ENCODE measurements around the gene COX6A2. TPM values are rescaled to one million over a fixed set of nuclear protein-coding genes. Genes with fewer than 3 reads are reported as not detected.

Gene COX6A2
- total RNA-seq, 1 donor from 2014 or later = not detected

DNA sequence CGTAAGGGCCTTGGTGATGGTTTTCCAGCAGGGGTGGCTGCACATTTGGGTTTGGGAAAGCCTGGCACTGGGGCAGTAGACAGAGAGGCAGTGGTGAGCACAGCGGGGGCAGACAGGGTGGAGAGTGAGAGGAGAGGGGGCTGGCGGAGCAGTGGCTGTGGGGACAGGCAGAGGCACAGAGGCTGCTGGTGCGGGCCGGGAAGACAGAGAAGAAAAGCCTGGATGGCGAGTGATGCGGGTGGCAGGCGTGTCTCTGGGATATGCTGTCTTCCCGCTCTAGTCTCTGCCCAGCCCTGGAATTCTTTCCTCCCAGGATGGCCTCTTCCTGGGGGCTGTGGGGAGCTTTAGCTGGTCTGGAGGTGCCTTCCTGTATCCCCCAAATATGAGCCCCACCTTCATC lies 18.1 kb downstream of the COX6A2 start:
- DNase-seq (ENCODE audit: low spot score) = no peak

DNA sequence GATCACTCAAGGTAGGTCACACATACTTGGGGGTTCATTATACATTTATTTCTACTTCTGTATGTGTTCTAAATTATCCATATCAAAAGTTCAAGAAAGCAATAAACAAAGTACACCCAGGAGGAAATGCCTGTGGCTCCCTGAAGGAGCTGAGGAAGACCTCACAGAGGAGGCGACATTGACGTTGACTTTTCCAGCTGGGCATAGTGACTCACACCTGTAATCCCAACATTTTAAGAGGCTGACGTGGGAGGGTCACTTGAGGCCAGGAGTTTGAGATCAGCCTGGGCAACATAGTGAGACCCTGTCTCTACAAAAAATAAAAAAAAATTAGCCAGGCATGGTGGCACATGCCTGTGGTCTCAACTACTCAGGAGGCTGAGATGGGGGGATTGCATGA lies 18.7 kb downstream of the COX6A2 start:
- no peak for DNase-seq (ENCODE audit: low spot score)

DNA sequence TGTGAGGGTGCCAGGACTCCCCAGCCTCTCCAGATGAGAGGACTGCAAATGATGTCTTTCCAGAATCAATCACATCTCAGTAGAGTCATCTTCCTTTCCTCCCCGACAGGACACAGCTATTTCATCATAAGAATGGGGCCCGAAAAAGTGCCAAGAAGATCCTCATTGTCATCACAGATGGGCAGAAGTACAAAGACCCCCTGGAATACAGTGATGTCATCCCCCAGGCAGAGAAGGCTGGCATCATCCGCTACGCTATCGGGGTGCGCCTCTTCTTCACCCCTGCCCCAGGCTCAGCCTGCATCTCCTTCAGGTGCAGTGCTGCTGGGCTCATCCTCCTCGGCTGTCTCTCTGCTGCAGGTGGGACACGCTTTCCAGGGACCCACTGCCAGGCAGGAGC lies 20.8 kb downstream of the COX6A2 start:
- DNase-seq (ENCODE audit: low spot score) = no peak

DNA sequence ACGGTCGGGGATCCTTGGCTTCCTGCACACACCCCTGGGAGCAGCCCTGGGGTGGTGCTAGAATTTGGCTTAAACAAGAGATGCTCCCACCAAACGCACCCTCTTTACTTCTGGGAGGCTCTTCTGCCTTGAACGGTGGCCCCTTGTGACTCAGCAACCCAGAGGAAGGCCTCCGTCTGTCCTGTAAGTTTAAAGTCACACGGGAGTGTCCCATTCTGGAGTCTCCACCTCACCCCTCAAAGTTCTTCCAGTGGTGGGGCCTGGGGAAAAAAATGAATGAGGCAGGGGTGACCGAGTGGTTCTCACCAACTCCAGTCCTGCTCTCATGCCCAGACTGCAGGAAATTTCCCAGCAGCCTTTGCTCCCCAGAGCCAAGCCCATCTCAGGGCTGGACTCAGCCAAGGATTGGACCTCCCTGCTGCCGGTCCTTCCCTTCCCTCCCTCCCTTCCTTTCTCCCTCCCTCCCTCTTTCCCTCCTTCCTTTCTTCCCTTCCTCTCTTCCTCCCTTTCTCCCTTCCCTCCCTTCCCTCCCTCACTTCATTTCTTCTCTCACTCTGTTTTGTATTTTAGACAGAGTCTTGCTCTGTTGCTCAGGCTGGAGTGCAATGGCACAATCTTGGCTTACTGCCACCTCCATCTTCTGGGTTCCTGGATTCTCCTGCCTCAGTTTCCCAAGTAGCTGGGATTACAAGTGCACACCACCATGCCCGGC lies 23.7 kb downstream of the COX6A2 start:
- no peak for DNase-seq (ENCODE audit: low spot score)

DNA sequence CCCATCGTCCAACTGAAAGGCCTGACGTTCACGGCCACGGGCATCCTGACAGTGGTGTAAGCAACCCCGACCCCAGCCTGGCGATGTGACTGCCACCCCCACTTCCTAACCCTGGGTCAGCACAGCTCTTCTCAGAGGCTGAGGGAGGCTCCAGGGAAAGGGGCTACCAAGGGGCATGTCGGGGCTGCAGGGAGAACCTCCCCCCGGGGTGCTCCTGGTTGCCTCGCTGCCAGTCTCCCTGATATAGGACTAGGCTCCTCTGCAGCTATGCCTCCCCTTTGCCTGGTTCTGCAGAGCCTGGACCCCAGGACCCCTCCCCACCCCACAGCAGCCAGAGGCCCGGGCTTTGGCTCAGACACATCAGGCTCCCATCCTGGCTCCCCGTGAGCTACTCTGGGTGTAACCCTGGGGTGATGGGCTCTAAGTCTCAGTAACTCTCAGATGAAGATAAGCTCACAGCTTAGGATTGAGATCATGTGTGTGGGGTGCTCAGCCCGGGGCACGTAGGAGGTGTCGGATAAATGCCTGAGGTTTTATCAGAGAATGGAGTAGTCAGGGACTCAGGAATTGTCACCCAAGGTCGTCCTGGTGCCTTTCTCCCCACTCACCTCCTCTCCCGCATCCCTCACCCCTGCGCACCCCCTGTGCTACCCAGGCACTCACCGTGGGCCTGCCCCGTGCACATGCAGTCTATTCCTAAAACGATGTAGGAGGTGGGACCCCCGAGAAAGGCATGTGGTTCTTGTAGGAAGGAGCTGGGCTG lies 24.4 kb downstream of the COX6A2 start:
- no peak for DNase-seq (ENCODE audit: low spot score)

DNA sequence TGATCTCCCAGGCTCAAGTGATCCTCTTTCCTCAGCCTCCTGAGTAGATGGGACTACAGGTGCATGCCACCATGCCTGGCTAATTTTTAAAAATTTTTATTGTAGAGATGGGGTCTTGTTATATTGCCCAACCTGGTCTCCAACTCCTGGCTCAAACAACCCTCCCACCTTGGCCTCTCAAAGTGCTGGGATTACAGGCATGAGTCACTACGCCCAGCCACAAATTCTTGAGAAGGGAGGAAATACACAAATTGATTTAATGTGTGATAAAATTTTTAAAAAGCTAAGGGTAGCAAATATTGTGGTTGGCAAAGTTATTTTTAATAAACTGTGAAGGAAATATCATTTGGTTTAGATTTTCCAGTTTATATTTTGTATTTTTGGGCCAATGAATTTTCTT lies 25.5 kb downstream of the COX6A2 start:
- no peak for DNase-seq (ENCODE audit: low spot score)

DNA sequence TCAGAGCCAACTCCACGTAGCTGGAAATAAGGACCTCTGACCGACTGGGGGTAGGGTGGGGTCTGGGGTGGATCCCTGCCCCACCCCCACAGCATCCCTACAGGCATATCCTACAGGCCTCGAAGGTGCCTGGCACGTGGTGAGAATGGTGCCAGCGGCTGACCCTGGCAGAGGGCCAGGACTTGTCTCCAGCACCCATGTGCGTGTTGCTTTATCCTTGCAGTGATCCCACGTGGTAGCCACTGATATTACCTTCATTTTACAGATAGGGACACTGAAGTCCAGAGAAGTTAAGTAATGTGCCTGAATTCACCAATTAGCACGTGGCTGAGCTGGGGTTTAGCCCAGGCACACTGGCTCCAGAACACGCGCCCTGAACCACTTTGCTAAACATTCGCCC lies 26.7 kb downstream of the COX6A2 start:
- DNase-seq (ENCODE audit: low spot score) = no peak

DNA sequence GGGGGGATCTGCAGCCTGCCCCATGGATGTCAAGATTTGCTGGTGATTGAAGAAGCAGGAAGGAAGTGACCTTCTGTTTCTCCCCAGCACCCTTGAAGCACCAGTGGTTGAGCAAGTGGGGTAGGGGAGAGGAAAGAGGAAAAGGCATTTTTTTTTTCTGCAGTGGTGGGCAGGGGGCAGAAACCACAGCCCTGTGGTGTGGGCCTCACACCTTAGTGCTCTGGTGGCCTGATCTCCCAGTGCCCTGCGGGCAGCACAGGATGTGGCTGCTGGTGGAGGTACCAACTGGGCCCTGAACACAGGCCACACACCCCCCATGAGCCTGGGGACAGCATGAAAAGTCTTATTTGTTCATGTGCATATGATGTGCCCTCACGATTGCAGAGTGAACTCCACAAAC lies 28.0 kb downstream of the COX6A2 start:
- DNase-seq (ENCODE audit: low spot score) = no peak

DNA sequence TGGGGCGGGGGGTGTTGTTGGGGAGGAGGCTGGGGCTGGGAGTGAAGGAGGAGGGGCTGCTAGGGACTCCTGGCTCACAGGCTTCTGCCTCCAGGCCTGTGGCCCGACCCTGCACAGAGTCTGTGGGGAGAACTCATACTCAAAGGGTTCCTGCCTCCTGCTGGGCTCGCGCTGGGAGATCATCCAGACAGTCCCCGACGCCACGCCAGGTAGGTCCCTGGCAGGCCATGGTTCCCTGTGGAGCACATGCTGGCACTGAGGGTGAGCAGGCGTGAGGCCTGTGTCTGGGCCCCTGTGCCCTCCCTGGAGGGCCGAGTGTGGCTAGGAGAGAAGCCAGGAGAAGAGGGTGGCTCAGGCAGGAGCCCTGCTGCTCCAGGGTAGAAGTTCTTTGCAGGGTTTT lies 30.5 kb downstream of the COX6A2 start:
- no peak for DNase-seq (ENCODE audit: low spot score)

DNA sequence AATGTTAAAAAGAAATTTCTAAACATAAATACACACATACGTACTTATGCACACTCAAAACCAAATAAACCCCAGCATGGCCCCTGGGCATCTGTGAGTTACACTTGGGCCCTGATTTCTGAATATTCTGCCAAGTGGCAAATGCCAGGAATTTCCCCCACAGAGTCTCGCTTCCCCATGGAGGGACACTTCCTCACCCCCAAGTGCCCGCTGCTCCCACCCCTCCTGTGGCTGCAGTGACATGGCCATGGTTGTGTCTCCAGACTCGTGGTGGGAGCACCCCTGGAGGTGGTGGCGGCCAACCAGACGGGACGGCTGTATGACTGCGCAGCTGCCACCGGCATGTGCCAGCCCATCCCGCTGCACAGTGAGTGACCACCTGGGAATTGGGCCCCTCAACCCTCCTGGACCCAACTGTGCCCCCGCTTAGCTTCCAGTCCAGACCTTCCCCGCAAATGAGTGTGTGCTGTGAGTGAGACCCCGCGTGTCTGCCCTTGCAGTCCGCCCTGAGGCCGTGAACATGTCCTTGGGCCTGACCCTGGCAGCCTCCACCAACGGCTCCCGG lies 31.0 kb downstream of the COX6A2 start:
- no peak for DNase-seq (ENCODE audit: low spot score)

DNA sequence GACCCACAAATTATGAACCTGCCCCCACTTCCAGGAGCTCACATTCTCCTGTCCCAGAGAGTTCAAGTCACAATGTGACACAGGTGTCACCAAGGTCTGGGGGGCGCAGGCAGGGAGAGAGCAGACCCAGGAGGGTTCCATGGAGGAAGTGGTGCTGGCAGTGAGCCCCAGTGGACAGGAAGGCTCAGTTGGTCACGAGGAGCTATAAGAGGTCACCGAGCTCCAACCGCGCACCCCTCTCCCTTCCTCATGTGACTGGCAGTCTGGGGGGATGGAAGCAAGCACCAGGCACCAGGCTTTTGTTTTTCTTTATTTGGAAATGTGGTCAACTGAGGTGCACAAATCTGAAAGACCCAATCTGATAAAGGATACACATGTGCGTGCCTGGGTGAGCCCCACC lies 32.5 kb downstream of the COX6A2 start:
- no peak for DNase-seq (ENCODE audit: low spot score)

DNA sequence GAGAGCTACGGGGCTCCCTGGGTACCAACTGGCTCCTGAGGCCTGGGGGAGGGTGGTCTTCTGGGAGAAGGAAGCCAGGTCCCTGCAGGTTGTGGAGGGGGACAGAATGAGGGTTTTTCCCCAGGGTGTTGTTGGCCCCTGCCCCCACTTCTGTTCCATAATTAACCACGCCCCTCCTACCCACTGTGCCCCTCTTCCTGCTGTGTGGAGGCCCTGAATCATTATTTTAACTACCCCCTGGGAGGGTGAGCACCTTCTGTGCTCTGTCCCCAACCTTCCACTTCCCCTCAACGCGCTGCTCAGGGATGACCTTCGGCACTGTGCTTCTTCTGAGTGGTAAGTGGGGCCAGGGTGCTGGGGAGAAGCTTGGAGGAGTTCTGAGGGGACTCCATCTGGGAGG lies 35.1 kb downstream of the COX6A2 start, which contains the start of gene ITGAD:
Gene ITGAD (plus strand): TSS at position 280 of the 400 bp plus-strand sequence. CDS start 26 bp downstream, at position 306.
- no peak for DNase-seq (ENCODE audit: low spot score)

DNA sequence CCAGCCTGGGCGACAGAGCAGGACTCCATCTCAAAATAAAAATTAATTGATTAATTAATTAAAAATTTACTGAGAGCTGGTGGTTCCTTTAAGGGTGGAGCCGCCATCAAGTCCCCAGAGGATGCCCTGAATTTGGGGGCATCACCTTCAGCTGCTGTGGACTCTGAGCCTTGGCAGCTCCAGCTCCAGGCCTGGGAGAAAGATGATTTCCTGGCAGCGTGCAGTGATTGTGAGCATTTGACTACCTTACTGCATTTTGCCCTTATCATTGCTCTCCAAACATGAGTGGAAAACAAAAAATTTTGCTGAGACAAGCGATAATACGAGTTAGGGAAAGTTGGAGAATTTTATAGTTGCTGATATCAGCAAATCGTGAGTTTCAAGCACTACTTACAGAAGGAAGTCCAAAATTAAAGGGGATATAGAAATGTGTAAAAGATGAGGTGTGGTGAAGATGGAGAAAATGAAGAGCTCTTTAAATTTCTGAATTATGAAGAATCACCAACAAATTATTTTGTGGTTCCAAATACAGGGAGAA lies 37.6 kb downstream of the COX6A2 start:
- DNase-seq (ENCODE audit: low spot score) = no peak

DNA sequence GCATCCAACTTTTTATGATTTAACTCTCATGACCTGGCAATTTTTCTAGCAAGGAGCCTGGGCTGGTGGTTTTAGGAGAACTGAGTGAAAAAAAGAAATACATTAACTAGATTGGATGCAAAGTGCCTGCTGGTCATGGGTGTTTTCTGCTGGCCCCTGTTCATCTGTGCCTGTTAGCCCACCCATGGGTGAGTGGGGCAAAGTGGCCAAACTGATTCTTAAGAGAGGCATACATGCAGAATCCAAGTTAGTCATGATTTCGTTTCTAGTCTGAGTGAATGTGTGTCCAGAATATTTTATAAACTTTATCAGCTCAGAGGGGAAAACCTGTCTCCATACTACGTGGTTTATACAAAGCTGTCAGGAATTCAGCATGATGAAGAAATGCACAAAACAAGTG lies 39.6 kb downstream of the COX6A2 start:
- no peak for DNase-seq (ENCODE audit: low spot score)

DNA sequence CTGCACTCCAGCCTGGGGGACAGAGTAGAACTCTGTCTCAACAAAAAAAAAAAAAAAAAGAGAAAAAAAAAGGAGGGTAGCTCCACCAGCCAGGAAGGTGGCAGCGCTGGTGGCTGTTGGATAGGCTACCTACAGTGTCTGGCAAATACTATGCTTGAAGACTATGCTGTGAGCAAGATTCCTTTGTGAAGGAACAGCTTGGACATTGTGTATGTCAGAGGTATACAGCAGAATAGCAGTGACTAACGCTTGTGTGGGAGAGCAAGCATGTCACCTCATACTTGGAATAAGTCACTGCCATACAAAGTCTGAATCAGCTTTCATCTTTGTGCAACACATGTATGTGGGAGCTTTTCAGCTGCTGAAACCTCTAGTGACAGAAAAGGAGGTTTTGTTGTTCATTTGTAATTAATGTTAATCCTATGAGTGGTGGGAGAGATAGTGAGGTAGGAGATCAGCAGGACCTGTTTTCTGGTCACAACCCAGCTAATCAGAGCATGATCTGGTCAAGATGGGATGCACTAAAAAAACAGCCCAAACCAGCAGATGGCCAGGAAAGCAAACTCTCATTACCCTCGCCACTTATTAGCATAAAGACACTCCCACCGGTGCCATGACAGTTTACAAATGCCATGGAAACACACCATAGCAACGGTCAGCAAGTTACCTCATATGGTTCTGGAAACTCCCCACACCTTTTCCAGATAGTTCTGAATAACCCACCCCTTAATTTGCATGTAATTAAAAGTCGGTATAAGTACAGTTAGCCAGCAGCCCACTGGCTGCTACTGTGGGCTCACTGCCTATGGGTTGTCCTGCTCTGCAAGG lies 41.8 kb downstream of the COX6A2 start:
- DNase-seq (ENCODE audit: low spot score) = no peak

DNA sequence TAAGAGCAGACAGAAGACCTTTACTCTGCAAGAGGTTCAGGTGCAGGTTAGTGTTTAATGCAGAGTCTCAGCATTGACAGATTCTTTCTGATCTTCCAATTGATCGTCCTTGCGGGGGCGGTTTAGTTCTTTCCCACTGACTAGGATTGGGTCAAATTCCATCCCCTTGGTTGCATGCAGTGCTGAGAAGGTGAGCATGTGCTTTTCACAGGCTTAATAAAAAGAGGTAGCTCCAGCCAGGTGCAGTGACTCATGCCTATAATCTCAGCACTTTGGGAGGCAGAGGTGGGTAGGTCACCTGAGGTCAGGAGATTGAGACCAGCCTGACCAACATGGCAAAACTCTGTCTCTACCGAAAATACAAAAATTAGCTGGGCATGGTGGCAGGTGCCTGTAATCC lies 42.5 kb downstream of the COX6A2 start:
- no peak for DNase-seq (ENCODE audit: low spot score)

DNA sequence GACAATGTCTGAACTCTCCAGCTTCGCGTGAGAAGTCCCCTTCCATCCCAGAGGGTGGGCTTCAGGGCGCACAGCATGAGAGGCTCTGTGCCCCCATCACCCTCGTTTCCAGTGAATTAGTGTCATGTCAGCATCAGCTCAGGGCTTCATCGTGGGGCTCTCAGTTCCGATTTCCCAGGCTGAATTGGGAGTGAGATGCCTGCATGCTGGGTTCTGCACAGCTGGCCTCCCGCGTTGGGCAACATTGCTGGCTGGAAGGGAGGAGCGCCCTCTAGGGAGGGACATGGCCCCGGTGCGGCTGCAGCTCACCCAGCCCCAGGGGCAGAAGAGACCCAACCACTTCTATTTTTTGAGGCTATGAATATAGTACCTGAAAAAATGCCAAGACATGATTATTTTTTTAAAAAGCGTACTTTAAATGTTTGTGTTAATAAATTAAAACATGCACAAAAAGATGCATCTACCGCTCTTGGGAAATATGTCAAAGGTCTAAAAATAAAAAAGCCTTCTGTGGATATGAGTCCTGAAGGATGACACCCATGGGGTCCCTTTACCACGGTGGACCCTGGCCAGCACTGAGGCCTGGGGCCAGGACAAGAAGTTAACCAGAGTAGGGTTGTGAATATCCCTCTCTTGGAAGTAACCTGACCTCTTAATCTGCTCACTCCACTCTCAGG lies 45.5 kb downstream of the COX6A2 start:
- DNase-seq (ENCODE audit: low spot score) = peak; percentile 65

DNA sequence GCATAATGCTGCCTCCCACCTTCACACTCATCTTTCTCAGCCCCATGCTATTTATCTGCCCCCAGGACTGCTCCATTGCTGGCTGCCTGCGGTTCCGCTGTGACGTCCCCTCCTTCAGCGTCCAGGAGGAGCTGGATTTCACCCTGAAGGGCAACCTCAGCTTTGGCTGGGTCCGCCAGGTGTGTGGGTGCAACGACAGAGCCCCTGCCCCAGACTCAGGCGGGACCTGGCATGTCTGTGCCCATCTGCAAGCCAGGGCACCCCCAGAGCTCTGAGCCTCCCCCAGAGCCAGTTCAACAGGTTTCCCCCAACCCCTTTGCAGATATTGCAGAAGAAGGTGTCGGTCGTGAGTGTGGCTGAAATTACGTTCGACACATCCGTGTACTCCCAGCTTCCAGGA lies 48.0 kb downstream of the COX6A2 start:
- no peak for DNase-seq (ENCODE audit: low spot score)
